ENCODE measurements around the gene FXYD4. TPM values are rescaled to one million over a fixed set of nuclear protein-coding genes. Genes with fewer than 3 reads are reported as not detected.
A peak's percentile ranks its signal among the peaks of the same experiment; 100 is the strongest.
"Not testable (repeated sequence)": the region's sequence is repeated elsewhere in the genome, so short reads cannot be mapped to it uniquely, and the experiment has no call there.

The FXYD4 gene
- total and polyA plus RNA-seq, 2 experiments from 2014 or later: 0.19 to 0.80 TPM

DNA sequence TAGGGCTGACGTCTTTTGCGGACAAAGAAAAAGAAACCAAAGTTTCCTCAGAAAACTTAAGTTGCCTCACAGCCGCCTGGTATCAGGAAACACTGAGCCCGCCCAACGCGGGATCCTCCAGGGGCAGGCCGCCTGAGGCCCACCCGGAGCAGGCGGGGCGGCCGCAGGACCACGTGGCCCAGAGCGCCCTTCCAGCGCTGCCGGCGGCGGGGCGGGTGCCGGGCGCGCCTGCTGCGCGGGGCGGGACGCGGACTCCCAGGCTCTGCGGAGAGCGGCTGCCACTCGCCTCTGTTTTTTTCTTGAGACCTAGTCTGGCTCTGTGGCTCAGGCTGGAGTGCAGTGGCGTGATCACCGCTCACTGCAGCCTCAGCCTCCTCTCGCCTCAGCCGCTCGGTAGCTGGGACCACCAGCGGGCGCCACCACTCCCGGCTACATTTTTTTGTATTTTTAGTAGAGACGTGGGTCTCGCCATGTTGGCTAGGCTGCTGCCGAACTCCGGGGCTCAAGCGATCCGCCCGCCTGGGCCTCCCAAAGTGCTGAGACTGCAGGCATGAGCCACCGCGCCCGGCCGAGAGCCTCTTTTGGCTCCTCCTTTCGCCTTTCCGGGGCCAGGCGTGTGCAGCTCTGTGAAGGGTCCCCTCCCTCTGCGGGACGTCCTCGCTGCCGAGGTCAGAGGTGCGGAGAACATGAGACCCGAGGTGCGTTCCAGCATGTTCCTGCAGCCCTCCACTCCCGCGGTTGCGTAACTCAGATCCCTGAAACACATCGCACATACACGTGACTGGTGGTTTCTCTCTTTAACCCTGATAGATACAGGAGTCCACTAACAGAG, 49.1 kb downstream of the FXYD4 start:
- no peak for TF ChIP-seq EZH2phosphoT487 (IDR thresholded peaks at IDR 0.05; ENCODE audit: low read depth, severe bottlenecking, unreplicated experiment)
- TF ChIP-seq EZH2 (IDR thresholded peaks at IDR 0.05; ENCODE audit: borderline replicate concordance): no peak
- TF ChIP-seq, protein P1, sequence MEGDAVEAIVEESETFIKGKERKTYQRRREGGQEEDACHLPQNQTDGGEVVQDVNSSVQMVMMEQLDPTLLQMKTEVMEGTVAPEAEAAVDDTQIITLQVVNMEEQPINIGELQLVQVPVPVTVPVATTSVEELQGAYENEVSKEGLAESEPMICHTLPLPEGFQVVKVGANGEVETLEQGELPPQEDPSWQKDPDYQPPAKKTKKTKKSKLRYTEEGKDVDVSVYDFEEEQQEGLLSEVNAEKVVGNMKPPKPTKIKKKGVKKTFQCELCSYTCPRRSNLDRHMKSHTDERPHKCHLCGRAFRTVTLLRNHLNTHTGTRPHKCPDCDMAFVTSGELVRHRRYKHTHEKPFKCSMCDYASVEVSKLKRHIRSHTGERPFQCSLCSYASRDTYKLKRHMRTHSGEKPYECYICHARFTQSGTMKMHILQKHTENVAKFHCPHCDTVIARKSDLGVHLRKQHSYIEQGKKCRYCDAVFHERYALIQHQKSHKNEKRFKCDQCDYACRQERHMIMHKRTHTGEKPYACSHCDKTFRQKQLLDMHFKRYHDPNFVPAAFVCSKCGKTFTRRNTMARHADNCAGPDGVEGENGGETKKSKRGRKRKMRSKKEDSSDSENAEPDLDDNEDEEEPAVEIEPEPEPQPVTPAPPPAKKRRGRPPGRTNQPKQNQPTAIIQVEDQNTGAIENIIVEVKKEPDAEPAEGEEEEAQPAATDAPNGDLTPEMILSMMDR (IDR thresholded peaks at IDR 0.05; ENCODE audit: poor library complexity): peak; percentile 43
- no peaks in the 10 kb centered on the region for H4K20me1 ChIP-seq (ENCODE audit: insufficient read depth, poor library complexity, severe bottlenecking)
- peak overlapping the region; percentile 99 for H3K27ac ChIP-seq
- no peaks in the 10 kb centered on the region for H3K9me2 ChIP-seq (replicated peaks; ENCODE audit: insufficient read depth)
- no peaks in the 10 kb centered on the region for H3K36me3 ChIP-seq (replicated peaks; ENCODE audit: insufficient read depth, low read depth)
- H3K27me3 ChIP-seq: no peaks in the 10 kb centered on the region
- DNase-seq (ENCODE audit: low spot score): peak; percentile 94
- H3K9me3 ChIP-seq (ENCODE audit: low read depth): no peaks in the 10 kb centered on the region
- peak overlapping the region; percentile 88 for H3K4me2 ChIP-seq
- H2AFZ ChIP-seq: peak overlapping the region; percentile 90
- peak overlapping the region; percentile 27 for H3K4me3 ChIP-seq
- H3K79me2 ChIP-seq: no peaks in the 10 kb centered on the region
- H3K4me1 ChIP-seq (ENCODE audit: insufficient read depth): peaks cover 14% of the 10 kb centered on the region
- 3% methylated on average over 48 of the region's 63 CpGs for WGBS (ENCODE audit: low lambda C conversion rate, missing lambda C conversion rate)

DNA sequence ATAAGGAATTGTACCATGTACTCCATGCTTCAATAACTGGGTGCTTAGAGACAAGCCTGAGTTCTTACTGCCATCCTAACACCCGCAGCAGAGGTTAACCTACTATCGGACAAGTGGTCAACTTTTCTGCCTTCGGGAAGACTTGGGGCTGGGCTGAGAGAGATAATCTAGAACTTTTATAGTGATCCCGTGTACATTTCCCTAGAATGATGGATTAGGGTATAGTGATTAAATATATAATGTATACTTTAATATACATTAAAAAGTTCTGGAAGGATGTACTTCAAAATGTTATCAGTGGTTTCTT, 49.7 kb downstream of the FXYD4 start:
- H3K4me3 ChIP-seq: peak overlapping the region; percentile 20
- peak overlapping the region; percentile 88 for H3K4me2 ChIP-seq
- no peak for DNase-seq (ENCODE audit: low spot score)
- H4K20me1 ChIP-seq (ENCODE audit: insufficient read depth, poor library complexity, severe bottlenecking): no peaks in the 10 kb centered on the region
- H3K4me1 ChIP-seq (ENCODE audit: insufficient read depth): peaks cover 14% of the 10 kb centered on the region
- no peaks in the 10 kb centered on the region for H3K36me3 ChIP-seq (replicated peaks; ENCODE audit: insufficient read depth, low read depth)
- WGBS (ENCODE audit: low lambda C conversion rate, missing lambda C conversion rate): 39% methylated on average over 4 of the region's 4 CpGs
- peak overlapping the region; percentile 99 for H3K27ac ChIP-seq
- peak overlapping the region; percentile 90 for H2AFZ ChIP-seq
- no peaks in the 10 kb centered on the region for H3K79me2 ChIP-seq
- no peaks in the 10 kb centered on the region for H3K27me3 ChIP-seq
- no peaks in the 10 kb centered on the region for H3K9me3 ChIP-seq (ENCODE audit: low read depth)
- no peaks in the 10 kb centered on the region for H3K9me2 ChIP-seq (replicated peaks; ENCODE audit: insufficient read depth)
- TF ChIP-seq, protein P1 (IDR thresholded peaks at IDR 0.05; ENCODE audit: poor library complexity): no peak
- no peak for TF ChIP-seq EZH2 (IDR thresholded peaks at IDR 0.05; ENCODE audit: borderline replicate concordance)
- no peak for TF ChIP-seq EZH2phosphoT487 (IDR thresholded peaks at IDR 0.05; ENCODE audit: low read depth, severe bottlenecking, unreplicated experiment)

DNA sequence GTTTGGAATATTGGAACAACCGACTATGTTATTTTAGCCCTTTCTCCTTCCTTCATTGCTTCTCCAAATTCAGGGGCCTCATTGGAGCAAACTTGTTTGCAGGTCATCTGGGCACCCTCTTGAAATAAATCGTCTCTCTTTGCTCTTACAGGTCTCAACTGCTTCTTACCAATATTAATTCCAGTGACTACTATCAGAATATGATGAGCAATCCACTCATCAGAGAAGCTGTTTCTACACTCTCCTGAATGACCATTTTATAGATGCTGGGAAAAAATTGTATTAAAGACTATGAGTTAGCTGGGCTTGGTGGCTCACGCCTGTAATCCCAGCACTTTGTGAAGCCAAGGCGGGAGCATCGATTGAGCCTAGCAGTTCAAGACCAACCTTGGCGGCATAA, 50.1 kb downstream of the FXYD4 start:
- DNase-seq (ENCODE audit: low spot score): no peak
- TF ChIP-seq, protein P1 (IDR thresholded peaks at IDR 0.05; ENCODE audit: poor library complexity): no peak
- no peak for TF ChIP-seq EZH2phosphoT487 (IDR thresholded peaks at IDR 0.05; ENCODE audit: low read depth, severe bottlenecking, unreplicated experiment)
- no peak for TF ChIP-seq EZH2 (IDR thresholded peaks at IDR 0.05; ENCODE audit: borderline replicate concordance)
- H3K4me3 ChIP-seq: no peak overlapping the region
- H4K20me1 ChIP-seq (ENCODE audit: insufficient read depth, poor library complexity, severe bottlenecking): no peaks in the 10 kb centered on the region
- H3K79me2 ChIP-seq: no peaks in the 10 kb centered on the region
- no peak overlapping the region for H2AFZ ChIP-seq
- no peaks in the 10 kb centered on the region for H3K9me2 ChIP-seq (replicated peaks; ENCODE audit: insufficient read depth)
- H3K4me2 ChIP-seq: peak overlapping the region; percentile 88
- H3K9me3 ChIP-seq (ENCODE audit: low read depth): no peaks in the 10 kb centered on the region
- no peaks in the 10 kb centered on the region for H3K27me3 ChIP-seq
- H3K4me1 ChIP-seq (ENCODE audit: insufficient read depth): peaks cover 14% of the 10 kb centered on the region
- 95% methylated on average over 6 of the region's 6 CpGs for WGBS (ENCODE audit: low lambda C conversion rate, missing lambda C conversion rate)
- H3K36me3 ChIP-seq (replicated peaks; ENCODE audit: insufficient read depth, low read depth): no peaks in the 10 kb centered on the region
- peak overlapping the region; percentile 99 for H3K27ac ChIP-seq

DNA sequence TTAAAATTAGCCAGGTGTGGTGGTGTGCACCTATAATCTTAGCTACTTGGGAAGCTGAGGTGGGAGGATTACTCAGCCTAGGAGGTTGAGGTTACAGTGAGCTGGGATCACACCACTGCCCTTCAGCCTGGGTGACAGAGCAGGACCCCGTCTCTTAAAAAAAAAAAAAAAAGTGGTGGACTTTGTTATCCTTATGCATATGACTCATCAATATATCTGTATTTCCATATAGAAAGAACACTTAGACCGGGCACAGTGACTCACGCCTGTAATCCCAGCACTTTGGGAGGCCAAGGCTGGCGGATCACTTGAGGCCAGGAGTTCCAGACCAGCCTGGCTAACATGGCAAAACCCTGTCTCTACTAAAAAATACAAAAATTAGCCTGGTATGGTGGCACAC, 50.5 kb downstream of the FXYD4 start:
- H3K79me2 ChIP-seq; H3K4me2 ChIP-seq; H3K9me3 ChIP-seq (ENCODE audit: low read depth); DNase-seq (ENCODE audit: low spot score); H3K27me3 ChIP-seq; H3K9me2 ChIP-seq (replicated peaks; ENCODE audit: insufficient read depth); H2AFZ ChIP-seq; H3K36me3 ChIP-seq (replicated peaks; ENCODE audit: insufficient read depth, low read depth); H3K4me3 ChIP-seq; H4K20me1 ChIP-seq (ENCODE audit: insufficient read depth, poor library complexity, severe bottlenecking): not testable (repeated sequence)
- H3K27ac ChIP-seq: peak overlapping the region; percentile 99
- H3K4me1 ChIP-seq (ENCODE audit: insufficient read depth): peaks cover 14% of the 10 kb centered on the region
- 81% methylated on average over 4 of the region's 4 CpGs for WGBS (ENCODE audit: low lambda C conversion rate, missing lambda C conversion rate)

All from hepatocyte (in vitro differentiated cells).